HG02759 (cell line): ENCODE measurements around the gene SLC46A2.

Source experiments
- ATAC-seq: cut with Tn5 transposase; IDR thresholded peaks from one replicate; pipeline ENCODE4 v1.9.1; 2021; ENCODE audit warnings: mild to moderate bottlenecking, moderate library complexity; ENCODE audit not compliant: unreplicated experiment

SLC46A2 gene

GRCh38 chr9:112886351-112886750 lies 4.3 kb downstream of the SLC46A2 start:
- no peak for ATAC-seq

GRCh38 chr9:112885324-112885723 lies 5.4 kb downstream of the SLC46A2 start:
- ATAC-seq, result no peak

- no peak for ATAC-seq
These were observed 6.0 kb downstream of the SLC46A2 start for GRCh38 chr9:112884721-112885120.

- no peak for ATAC-seq
These were observed 6.6 kb downstream of the SLC46A2 start for GRCh38 chr9:112884101-112884500.

GRCh38 chr9:112881331-112881730 lies 9.3 kb downstream of the SLC46A2 start:
- no peak for ATAC-seq

GRCh38 chr9:112880650-112881049 lies 10.0 kb downstream of the SLC46A2 start:
- ATAC-seq, result no peak

GRCh38 chr9:112878752-112879151 lies 11.9 kb downstream of the SLC46A2 start:
- no peak for ATAC-seq

GRCh38 chr9:112873773-112874405 lies 16.8 kb downstream of the SLC46A2 start:
- ATAC-seq, result no peak

- ATAC-seq, result no peak
These were observed 18.7 kb downstream of the SLC46A2 start for GRCh38 chr9:112872019-112872418.

GRCh38 chr9:112870556-112870955 lies 20.1 kb downstream of the SLC46A2 start:
- ATAC-seq, result no peak

GRCh38 chr9:112869917-112870316 lies 20.8 kb downstream of the SLC46A2 start:
- no peak for ATAC-seq

- ATAC-seq, result no peak
These were observed 21.6 kb downstream of the SLC46A2 start for GRCh38 chr9:112869041-112869529.

GRCh38 chr9:112868461-112868860 lies 22.2 kb downstream of the SLC46A2 start:
- no peak for ATAC-seq

- no peak for ATAC-seq
These were observed 23.2 kb downstream of the SLC46A2 start for GRCh38 chr9:112867275-112867991.

- ATAC-seq, result no peak
These were observed 23.9 kb downstream of the SLC46A2 start for GRCh38 chr9:112866662-112867274.

GRCh38 chr9:112864982-112865381 lies 25.7 kb downstream of the SLC46A2 start:
- no peak for ATAC-seq

- ATAC-seq, result no peak
These were observed 26.3 kb downstream of the SLC46A2 start for GRCh38 chr9:112864403-112864802.

GRCh38 chr9:112863746-112864145 lies 26.9 kb downstream of the SLC46A2 start:
- ATAC-seq, result no peak

- ATAC-seq, result no peak
These were observed 27.5 kb downstream of the SLC46A2 start for GRCh38 chr9:112863214-112863613.

GRCh38 chr9:112861638-112862555 lies 28.8 kb downstream of the SLC46A2 start:
- no peak for ATAC-seq

- ATAC-seq, result no peak
These were observed 29.5 kb downstream of the SLC46A2 start for GRCh38 chr9:112861155-112861554.
